ENCODE measurements around the gene ARHGAP44.

DNA sequence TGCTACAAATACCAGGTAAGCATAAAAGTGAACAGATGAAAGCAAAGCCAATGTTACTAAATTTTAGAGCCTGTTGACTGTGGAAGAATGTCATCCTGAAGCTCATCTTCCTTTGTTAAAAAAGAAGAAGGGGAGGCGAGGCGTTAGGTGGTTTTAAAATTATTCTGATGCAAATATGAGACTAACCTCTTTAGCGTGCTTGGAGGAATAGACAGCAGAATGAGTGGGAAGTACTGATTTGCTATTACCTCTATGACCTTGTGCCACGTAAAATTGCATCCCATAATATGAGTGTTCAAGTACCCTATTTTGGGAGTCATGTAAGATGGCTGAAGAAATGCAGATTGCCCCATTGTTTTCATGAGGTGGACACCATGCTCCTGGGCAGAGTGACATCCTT lies 132.8 kb downstream of the ARHGAP44 start:
- TF ChIP-seq MAX (IDR thresholded peaks at IDR 0.05; ENCODE audit: low read depth, low read length) = no peak
- no peak for TF ChIP-seq POLR2A (IDR thresholded peaks at IDR 0.05; ENCODE audit: extremely low read depth, insufficient read length)

Data from NB4 (cell line).